Measurements from ENCODE around the gene MLLT3.

DNA sequence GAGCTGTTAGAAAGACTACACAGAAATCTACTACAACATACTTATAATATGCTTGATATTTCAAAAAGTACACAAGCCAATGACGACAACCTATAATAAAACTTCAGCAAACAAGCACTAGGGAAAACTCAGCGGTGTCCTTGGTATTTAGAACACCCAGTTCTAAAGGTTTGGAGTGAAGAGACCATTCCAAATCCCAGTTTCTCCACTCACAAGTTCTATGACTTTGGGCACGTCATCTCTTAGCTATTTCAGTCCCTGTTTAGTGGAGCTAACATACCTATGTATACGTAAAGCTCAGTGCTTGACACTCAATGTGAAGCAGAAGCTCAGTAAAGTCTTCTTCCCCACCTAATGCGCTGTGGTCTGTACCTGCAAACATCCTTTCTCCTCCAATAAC, 52.8 kb downstream of the MLLT3 start:
- TF ChIP-seq POLR2A (IDR thresholded peaks at IDR 0.05), result no peak
- TF ChIP-seq, protein P1, sequence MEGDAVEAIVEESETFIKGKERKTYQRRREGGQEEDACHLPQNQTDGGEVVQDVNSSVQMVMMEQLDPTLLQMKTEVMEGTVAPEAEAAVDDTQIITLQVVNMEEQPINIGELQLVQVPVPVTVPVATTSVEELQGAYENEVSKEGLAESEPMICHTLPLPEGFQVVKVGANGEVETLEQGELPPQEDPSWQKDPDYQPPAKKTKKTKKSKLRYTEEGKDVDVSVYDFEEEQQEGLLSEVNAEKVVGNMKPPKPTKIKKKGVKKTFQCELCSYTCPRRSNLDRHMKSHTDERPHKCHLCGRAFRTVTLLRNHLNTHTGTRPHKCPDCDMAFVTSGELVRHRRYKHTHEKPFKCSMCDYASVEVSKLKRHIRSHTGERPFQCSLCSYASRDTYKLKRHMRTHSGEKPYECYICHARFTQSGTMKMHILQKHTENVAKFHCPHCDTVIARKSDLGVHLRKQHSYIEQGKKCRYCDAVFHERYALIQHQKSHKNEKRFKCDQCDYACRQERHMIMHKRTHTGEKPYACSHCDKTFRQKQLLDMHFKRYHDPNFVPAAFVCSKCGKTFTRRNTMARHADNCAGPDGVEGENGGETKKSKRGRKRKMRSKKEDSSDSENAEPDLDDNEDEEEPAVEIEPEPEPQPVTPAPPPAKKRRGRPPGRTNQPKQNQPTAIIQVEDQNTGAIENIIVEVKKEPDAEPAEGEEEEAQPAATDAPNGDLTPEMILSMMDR (IDR thresholded peaks at IDR 0.05), result no peak

All from vagina (tissue), 2 donors.